Hepatocyte (in vitro differentiated cells): Measurements from ENCODE around the gene PACRG.

Source experiments
- EZH2 ChIP-seq: fragments of 200-600 bp; sonication (generic); IDR thresholded peaks from 2 replicates; pipeline ENCODE4 v1.6.1; 2016; ENCODE audit warnings: antibody characterized with exemption, mild to moderate bottlenecking, borderline replicate concordance
- EZH2phosphoT487 ChIP-seq: fragments of 200-600 bp; sonication (generic); IDR thresholded peaks from one replicate; pipeline ENCODE4 v1.6.1; 2018; ENCODE audit warnings: antibody characterized with exemption, mild to moderate bottlenecking, low read depth, moderate library complexity; ENCODE audit not compliant: unreplicated experiment, severe bottlenecking
- TF ChIP-seq, protein P1 (sequence below): fragments of 200-600 bp; sonication (generic); IDR thresholded peaks from 2 replicates; pipeline ENCODE4 v1.5.1; 2016; ENCODE audit warnings: antibody characterized with exemption, mild to moderate bottlenecking; ENCODE audit not compliant: poor library complexity

GRCh38 chr6:163264662-163265035 is 536.9 kb downstream of the PACRG start:
- TF ChIP-seq, protein P1, sequence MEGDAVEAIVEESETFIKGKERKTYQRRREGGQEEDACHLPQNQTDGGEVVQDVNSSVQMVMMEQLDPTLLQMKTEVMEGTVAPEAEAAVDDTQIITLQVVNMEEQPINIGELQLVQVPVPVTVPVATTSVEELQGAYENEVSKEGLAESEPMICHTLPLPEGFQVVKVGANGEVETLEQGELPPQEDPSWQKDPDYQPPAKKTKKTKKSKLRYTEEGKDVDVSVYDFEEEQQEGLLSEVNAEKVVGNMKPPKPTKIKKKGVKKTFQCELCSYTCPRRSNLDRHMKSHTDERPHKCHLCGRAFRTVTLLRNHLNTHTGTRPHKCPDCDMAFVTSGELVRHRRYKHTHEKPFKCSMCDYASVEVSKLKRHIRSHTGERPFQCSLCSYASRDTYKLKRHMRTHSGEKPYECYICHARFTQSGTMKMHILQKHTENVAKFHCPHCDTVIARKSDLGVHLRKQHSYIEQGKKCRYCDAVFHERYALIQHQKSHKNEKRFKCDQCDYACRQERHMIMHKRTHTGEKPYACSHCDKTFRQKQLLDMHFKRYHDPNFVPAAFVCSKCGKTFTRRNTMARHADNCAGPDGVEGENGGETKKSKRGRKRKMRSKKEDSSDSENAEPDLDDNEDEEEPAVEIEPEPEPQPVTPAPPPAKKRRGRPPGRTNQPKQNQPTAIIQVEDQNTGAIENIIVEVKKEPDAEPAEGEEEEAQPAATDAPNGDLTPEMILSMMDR = no peak
- no peak for TF ChIP-seq EZH2phosphoT487
- no peak for TF ChIP-seq EZH2
